MCF 10A (cell line): ENCODE data around the gene TEX19. TPM values are rescaled to one million over a fixed set of nuclear protein-coding genes. Genes with fewer than 3 reads are reported as not detected.
"Not testable (repeated sequence)": the region's sequence is repeated elsewhere in the genome, so short reads cannot be mapped to it uniquely, and the experiment has no call there.

ENCODE experiments used
- BruUV-seq: library from RNA; stranded (reverse); fragments of 400-500 nt; replicated peaks from 2 replicates; lab custom pipeline; 2021; lab: Mats Ljungman, UMichigan
- CTCF ChIA-PET: fragments of 300-600 bp; sonication (Branson Sonifier 250); formaldehyde crosslinking; extraction: SDS; loops from one replicate; lab custom pipeline; 2021; ENCODE audit warnings: antibody characterized with exemption, inconsistent platforms; lab: Yijun Ruan, JAX
- POLR2A ChIA-PET: fragments of 300-600, 350-650 bp; sonication (Branson Sonifier 250); formaldehyde crosslinking; extraction: SDS; loops from one replicate; lab custom pipeline; 2020; ENCODE audit warnings: antibody characterized with exemption, inconsistent platforms; lab: Yijun Ruan, JAX
- DNase-seq: peaks from one replicate; pipeline ENCODE4 v3.0.0-alpha.2; 2018; ENCODE audit not compliant: unreplicated experiment
- H3K27ac Mint-ChIP-seq: one replicate; pipeline ENCODE4 v1.8.0; 2022; ENCODE audit warnings: mild to moderate bottlenecking, low read depth, mixed read lengths; ENCODE audit not compliant: unreplicated experiment
- H3K27me3 Mint-ChIP-seq: one replicate; pipeline ENCODE4 v1.8.0; 2022; ENCODE audit warnings: mixed read lengths; ENCODE audit not compliant: insufficient read depth, unreplicated experiment
- H3K36me3 Mint-ChIP-seq: one replicate; pipeline ENCODE4 v1.8.0; 2022; ENCODE audit warnings: mild to moderate bottlenecking, moderate library complexity, mixed read lengths; ENCODE audit not compliant: insufficient read depth, unreplicated experiment
- H3K4me1 Mint-ChIP-seq: one replicate; pipeline ENCODE4 v1.8.0; 2022; ENCODE audit warnings: mixed read lengths; ENCODE audit not compliant: insufficient read depth, unreplicated experiment
- H3K4me3 Mint-ChIP-seq: one replicate; pipeline ENCODE4 v1.8.0; 2022; ENCODE audit warnings: mild to moderate bottlenecking, moderate library complexity, mixed read lengths; ENCODE audit not compliant: unreplicated experiment
- H3K9me3 Mint-ChIP-seq: one replicate; pipeline ENCODE4 v1.8.0; 2022; ENCODE audit warnings: mixed read lengths; ENCODE audit not compliant: unreplicated experiment
- intact Hi-C: fragments of 100-400 bp; cut with micrococcal nuclease; formaldehyde crosslinking; loops from 2 replicates; pipeline ENCODE4 v1.14.1; 2022
- total RNA-seq: library from RNA; stranded (reverse); gene quantifications from 2 replicates; pipeline ENCODE4 v1.2.3, GENCODE V29; 2022
- TF ChIP-seq, protein P1 (sequence below): fragments of 200-600 bp; IDR thresholded peaks from one replicate; pipeline ENCODE4 v1.8.0; 2022; ENCODE audit warnings: antibody characterized with exemption, mild to moderate bottlenecking; ENCODE audit not compliant: unreplicated experiment

The TEX19 gene
- total RNA-seq, 1 experiment from 2014 or later: not detected

GRCh38 chr17:82355770-82356427 lies 3.1 kb upstream of the TEX19 start:
- H3K9me3 Mint-ChIP-seq: no peaks in the 10 kb centered on the region
- CTCF ChIA-PET: interaction anchor here (0.7 to 1.4 kb wide), 2 partner anchors 15 to 62 kb away, joined by 3 read pairs; partner anchors contain the start of genes HEXD and OGFOD3
- H3K27me3 Mint-ChIP-seq: no peaks in the 10 kb centered on the region
- no TSS peak for BruUV-seq
- POLR2A ChIA-PET: interaction anchor here (0.9 to 1.9 kb wide), 8 partner anchors 11 to 360 kb away, joined by 3 to 11 read pairs (median 4); partner anchors contain the start of genes FN3KRP and HEXD
- intact Hi-C loops: loop anchor here (10.0 kb wide), 1 partner anchor 169 kb away; no protein-coding TSS in a partner anchor
- TF ChIP-seq, protein P1, sequence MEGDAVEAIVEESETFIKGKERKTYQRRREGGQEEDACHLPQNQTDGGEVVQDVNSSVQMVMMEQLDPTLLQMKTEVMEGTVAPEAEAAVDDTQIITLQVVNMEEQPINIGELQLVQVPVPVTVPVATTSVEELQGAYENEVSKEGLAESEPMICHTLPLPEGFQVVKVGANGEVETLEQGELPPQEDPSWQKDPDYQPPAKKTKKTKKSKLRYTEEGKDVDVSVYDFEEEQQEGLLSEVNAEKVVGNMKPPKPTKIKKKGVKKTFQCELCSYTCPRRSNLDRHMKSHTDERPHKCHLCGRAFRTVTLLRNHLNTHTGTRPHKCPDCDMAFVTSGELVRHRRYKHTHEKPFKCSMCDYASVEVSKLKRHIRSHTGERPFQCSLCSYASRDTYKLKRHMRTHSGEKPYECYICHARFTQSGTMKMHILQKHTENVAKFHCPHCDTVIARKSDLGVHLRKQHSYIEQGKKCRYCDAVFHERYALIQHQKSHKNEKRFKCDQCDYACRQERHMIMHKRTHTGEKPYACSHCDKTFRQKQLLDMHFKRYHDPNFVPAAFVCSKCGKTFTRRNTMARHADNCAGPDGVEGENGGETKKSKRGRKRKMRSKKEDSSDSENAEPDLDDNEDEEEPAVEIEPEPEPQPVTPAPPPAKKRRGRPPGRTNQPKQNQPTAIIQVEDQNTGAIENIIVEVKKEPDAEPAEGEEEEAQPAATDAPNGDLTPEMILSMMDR: no peak
- peak; percentile 59 for DNase-seq
- no peaks in the 10 kb centered on the region for H3K36me3 Mint-ChIP-seq
- peak overlapping the region; percentile 73 for H3K27ac Mint-ChIP-seq
- peaks cover 9% of the 10 kb centered on the region for H3K4me1 Mint-ChIP-seq
- no peak overlapping the region for H3K4me3 Mint-ChIP-seq

DNA sequence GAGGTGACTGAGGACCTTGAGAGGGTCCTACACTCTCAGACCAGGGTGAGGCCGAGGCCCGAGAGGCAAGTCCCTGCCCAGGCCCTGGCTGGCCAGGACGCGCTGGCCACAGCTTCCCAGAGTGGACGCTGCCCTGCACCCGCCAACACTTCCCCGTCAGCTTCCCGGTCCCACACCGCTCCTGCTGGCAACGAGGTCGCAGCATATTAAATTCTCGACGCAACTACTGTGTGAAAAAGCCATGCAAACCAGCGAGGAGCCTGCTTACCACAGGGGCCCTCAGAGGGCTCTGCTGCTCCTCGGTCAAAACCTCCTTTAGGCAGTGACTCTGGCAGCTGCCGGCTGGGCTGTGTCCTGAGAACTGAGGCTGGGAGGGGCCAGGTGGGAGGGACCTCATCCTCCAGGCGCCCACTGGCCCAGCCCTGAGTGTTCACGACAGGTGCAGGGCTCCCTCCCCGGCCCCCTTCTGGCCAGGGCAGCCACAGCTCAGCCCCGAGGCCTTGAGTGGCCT lies 2.1 kb upstream of the TEX19 start:
- Mint-ChIP-seq H3K36me3 (no peaks in the 10 kb centered on the region), H3K4me3 (no peak overlapping the region), H3K4me1 (peaks cover 9% of the 10 kb centered on the region), H3K27me3 (no peaks in the 10 kb centered on the region), H3K27ac (peak overlapping the region; percentile 73), H3K9me3 (no peaks in the 10 kb centered on the region)
- TF ChIP-seq, protein P1: no peak
- intact Hi-C loops: loop anchor here (10.0 kb wide), 1 partner anchor 168 kb away; no protein-coding TSS in a partner anchor
- no TSS peak for BruUV-seq
- ChIA-PET POLR2A (interaction anchor here (0.6 to 1.9 kb wide), 5 partner anchors 9 to 359 kb away, joined by 3 to 11 read pairs (median 3); partner anchors contain the start of gene FN3KRP), CTCF (interaction anchor here (0.7 to 1.4 kb wide), 2 partner anchors 14 to 61 kb away, joined by 3 read pairs; partner anchors contain the start of genes HEXD and OGFOD3)
- DNase-seq: no peak

DNA sequence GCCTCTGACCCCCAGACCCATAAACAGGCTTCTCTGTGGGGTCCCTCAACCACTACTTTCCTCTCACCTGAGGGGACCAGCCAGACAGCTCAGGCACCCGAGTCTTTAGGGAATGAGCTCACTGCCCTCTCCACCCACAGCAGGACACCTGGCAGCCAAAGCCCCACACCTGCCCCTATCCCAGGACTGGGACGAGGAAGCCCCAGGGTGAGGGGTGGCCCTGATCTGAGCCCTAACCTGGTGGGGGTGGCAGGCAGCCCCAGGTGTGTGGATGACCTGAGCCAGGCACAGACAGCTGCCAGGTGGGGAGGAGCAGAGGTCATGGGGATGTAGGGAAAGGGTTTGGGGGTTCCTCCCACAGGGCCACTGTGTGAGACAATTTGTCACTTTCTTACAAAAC lies 1.7 kb upstream of the TEX19 start:
- ChIA-PET POLR2A (interaction anchor here (0.6 to 0.8 kb wide), 2 partner anchors 10 to 60 kb away, joined by 3 read pairs; partner anchors contain the start of gene HEXD), CTCF (interaction anchor here (0.7 to 1.4 kb wide), 3 partner anchors 56 to 301 kb away, joined by 3 to 5 read pairs (median 3); partner anchors contain the start of genes HEXD and OGFOD3)
- Mint-ChIP-seq H3K4me1 (peaks cover 9% of the 10 kb centered on the region), H3K4me3 (no peak overlapping the region), H3K9me3 (no peaks in the 10 kb centered on the region), H3K36me3 (no peaks in the 10 kb centered on the region), H3K27ac (no peak overlapping the region), H3K27me3 (no peaks in the 10 kb centered on the region)
- DNase-seq: no peak
- TF ChIP-seq, protein P1: no peak
- intact Hi-C loops: loop anchor here (10.0 kb wide), 1 partner anchor 167 kb away; no protein-coding TSS in a partner anchor
- no TSS peak for BruUV-seq

GRCh38 chr17:82359451-82360074 lies 516 bp downstream of the TEX19 start:
- ChIA-PET POLR2A (interaction anchor here (0.7 kb wide), 1 partner anchor 168 kb away, joined by 4 read pairs; no protein-coding TSS in a partner anchor), CTCF (interaction anchor here (0.6 to 0.8 kb wide), 2 partner anchors 42 to 169 kb away, joined by 4 to 5 read pairs; partner anchors contain the start of gene CD7)
- intact Hi-C loops: loop anchor here (10.0 kb wide), 1 partner anchor 165 kb away; no protein-coding TSS in a partner anchor
- not testable (repeated sequence) for H3K4me3 Mint-ChIP-seq, BruUV-seq, DNase-seq, H3K9me3 Mint-ChIP-seq, H3K27me3 Mint-ChIP-seq, H3K4me1 Mint-ChIP-seq, H3K27ac Mint-ChIP-seq, H3K36me3 Mint-ChIP-seq
